Articular chondrocyte of knee joint (primary cell): ENCODE measurements around the gene ANAPC4. TPM values are rescaled to one million over a fixed set of nuclear protein-coding genes. Genes with fewer than 3 reads are reported as not detected.

Source experiments
- total RNA-seq: library from RNA; depleted of rRNA; stranded (reverse); fragments of >200 nt; gene quantifications from 2 replicates; pipeline ENCODE4 v1.2.3, GENCODE V29; 2012

Gene ANAPC4, protein sequence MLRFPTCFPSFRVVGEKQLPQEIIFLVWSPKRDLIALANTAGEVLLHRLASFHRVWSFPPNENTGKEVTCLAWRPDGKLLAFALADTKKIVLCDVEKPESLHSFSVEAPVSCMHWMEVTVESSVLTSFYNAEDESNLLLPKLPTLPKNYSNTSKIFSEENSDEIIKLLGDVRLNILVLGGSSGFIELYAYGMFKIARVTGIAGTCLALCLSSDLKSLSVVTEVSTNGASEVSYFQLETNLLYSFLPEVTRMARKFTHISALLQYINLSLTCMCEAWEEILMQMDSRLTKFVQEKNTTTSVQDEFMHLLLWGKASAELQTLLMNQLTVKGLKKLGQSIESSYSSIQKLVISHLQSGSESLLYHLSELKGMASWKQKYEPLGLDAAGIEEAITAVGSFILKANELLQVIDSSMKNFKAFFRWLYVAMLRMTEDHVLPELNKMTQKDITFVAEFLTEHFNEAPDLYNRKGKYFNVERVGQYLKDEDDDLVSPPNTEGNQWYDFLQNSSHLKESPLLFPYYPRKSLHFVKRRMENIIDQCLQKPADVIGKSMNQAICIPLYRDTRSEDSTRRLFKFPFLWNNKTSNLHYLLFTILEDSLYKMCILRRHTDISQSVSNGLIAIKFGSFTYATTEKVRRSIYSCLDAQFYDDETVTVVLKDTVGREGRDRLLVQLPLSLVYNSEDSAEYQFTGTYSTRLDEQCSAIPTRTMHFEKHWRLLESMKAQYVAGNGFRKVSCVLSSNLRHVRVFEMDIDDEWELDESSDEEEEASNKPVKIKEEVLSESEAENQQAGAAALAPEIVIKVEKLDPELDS
- total RNA-seq, result 45.8 and 52.5 TPM in 2 replicates

DNA sequence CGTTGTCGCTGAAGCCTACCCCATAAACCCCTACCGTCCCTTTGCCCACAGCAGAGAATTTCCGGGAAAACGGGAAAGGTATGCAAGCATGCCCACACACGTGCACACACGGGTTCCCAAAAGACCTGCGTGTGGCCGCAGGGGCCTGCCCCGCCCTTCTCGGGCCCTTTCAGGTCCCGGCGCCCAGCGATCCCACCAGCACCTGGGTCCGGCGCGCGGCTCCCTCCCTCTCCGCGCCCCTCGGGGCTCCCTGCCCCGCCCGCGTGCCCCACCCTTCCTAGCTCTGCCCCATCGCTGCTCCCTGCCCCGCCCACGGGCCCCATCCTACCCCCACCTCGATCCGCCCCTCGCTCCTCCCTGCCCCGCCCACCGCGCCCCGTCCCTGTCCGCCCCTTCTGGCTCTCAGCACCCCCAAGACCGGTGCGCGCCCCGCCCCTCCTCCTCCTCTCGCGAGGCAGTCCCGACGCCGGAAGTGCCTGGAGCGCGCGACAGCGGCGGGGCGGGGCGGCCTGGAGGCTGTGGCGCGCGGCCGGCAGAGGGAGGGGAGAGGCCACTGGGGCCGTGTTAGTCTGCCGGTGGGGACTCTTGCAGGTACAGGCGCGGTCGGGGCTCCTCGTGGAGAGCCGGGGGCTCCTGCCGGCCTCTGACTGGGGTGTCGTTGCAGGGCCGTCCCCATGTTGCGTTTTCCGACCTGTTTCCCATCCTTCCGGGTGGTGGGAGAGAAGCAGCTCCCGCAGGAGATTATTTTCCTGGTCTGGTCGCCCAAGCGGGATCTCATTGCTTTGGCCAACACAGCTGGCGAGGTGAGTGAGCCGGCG, at the start of gene ANAPC4:
TSS of gene ANAPC4 (plus strand) at position 510 of the 818 bp plus-strand sequence. CDS start at position 675, 165 bp downstream.

Other genes with a start within 250 kb of the ANAPC4 start
- gene SEPSECS, start 216.8 kb upstream of the ANAPC4 start, total RNA-seq, result 14.9 and 16.4 TPM in 2 replicates
- gene PI4K2B, start 143.2 kb upstream of the ANAPC4 start, total RNA-seq, result 27.7 and 34.4 TPM in 2 replicates
- gene ZCCHC4, start 64.5 kb upstream of the ANAPC4 start, total RNA-seq, result 11.0 and 14.9 TPM in 2 replicates